HG02840 (cell line): ENCODE results near the gene KBTBD8.

ENCODE experiments used
- ATAC-seq: cut with Tn5 transposase; IDR thresholded peaks from one replicate; pipeline ENCODE4 v1.9.1; 2021; ENCODE audit warnings: mild to moderate bottlenecking, moderate library complexity, moderate number of reproducible peaks; ENCODE audit not compliant: unreplicated experiment, low FRiP score

KBTBD8 gene

GRCh38 chr3:66998113-66998903 lies at the start of gene KBTBD8:
Gene KBTBD8, plus strand, starts transcription at chr3:66998307. Its CDS starts 49 bp downstream, at chr3:66998356.
- ATAC-seq, result peak; percentile 95

- no peak for ATAC-seq
Measured at GRCh38 chr3:66948838-66949237, 49.3 kb upstream of the KBTBD8 start.

GRCh38 chr3:66949898-66950297 lies 48.2 kb upstream of the KBTBD8 start:
- no peak for ATAC-seq

GRCh38 chr3:66952357-66952756 lies 45.8 kb upstream of the KBTBD8 start:
- ATAC-seq, result no peak

GRCh38 chr3:66953934-66954445 lies 44.1 kb upstream of the KBTBD8 start:
- no peak for ATAC-seq

- ATAC-seq, result no peak
Measured at GRCh38 chr3:66956742-66957141, 41.4 kb upstream of the KBTBD8 start.

- ATAC-seq, result no peak
Measured at GRCh38 chr3:66957367-66957766, 40.7 kb upstream of the KBTBD8 start.

GRCh38 chr3:66958067-66958466 lies 40.0 kb upstream of the KBTBD8 start:
- no peak for ATAC-seq

GRCh38 chr3:66962664-66963063 lies 35.4 kb upstream of the KBTBD8 start:
- no peak for ATAC-seq

- no peak for ATAC-seq
Measured at GRCh38 chr3:66971245-66971644, 26.9 kb upstream of the KBTBD8 start.

- ATAC-seq, result peak; percentile 99
Measured at GRCh38 chr3:66971891-66972551, 26.1 kb upstream of the KBTBD8 start.

- no peak for ATAC-seq
Measured at GRCh38 chr3:66980791-66981190, 17.3 kb upstream of the KBTBD8 start.

GRCh38 chr3:66983101-66983500 lies 15.0 kb upstream of the KBTBD8 start:
- ATAC-seq, result no peak

GRCh38 chr3:66985336-66985920 lies 12.7 kb upstream of the KBTBD8 start:
- no peak for ATAC-seq

- no peak for ATAC-seq
Measured at GRCh38 chr3:66986406-66986805, 11.7 kb upstream of the KBTBD8 start.

- ATAC-seq, result no peak
Measured at GRCh38 chr3:66989241-66989640, 8.9 kb upstream of the KBTBD8 start.

GRCh38 chr3:66989860-66990696 lies 8.0 kb upstream of the KBTBD8 start:
- ATAC-seq, result peak; percentile 60

- no peak for ATAC-seq
Measured at GRCh38 chr3:66991459-66991858, 6.6 kb upstream of the KBTBD8 start.

GRCh38 chr3:66993082-66993481 lies 5.0 kb upstream of the KBTBD8 start:
- no peak for ATAC-seq

GRCh38 chr3:66994588-66994987 lies 3.5 kb upstream of the KBTBD8 start:
- no peak for ATAC-seq
